ENCODE data around the gene TET3.

The TET3 gene

GRCh38 chr2:73987948-73988700 is 3.4 kb downstream of the TET3 start:
- DNase-seq, result no peak

GRCh38 chr2:73989972-73990371 is 5.3 kb downstream of the TET3 start:
- no peak for DNase-seq

- DNase-seq, result no peak
Measured at GRCh38 chr2:73990531-73990930, 5.8 kb downstream of the TET3 start.

- no peak for DNase-seq
Measured at GRCh38 chr2:73992036-73992435, 7.3 kb downstream of the TET3 start.

- no peak for DNase-seq
Measured at GRCh38 chr2:73993376-73993775, 8.7 kb downstream of the TET3 start.

GRCh38 chr2:73993778-73994177 is 9.1 kb downstream of the TET3 start:
- no peak for DNase-seq

GRCh38 chr2:73994178-73994831 is 9.6 kb downstream of the TET3 start:
- DNase-seq, result no peak

- no peak for DNase-seq
Measured at GRCh38 chr2:73995810-73996209, 11.1 kb downstream of the TET3 start.

GRCh38 chr2:73997813-73998212 is 13.1 kb downstream of the TET3 start:
- no peak for DNase-seq

- DNase-seq, result no peak
Measured at GRCh38 chr2:73998451-73998850, 13.7 kb downstream of the TET3 start.

- no peak for DNase-seq
Measured at GRCh38 chr2:73998933-73999332, 14.2 kb downstream of the TET3 start.

GRCh38 chr2:73999881-74000597 is 15.3 kb downstream of the TET3 start:
- no peak for DNase-seq

GRCh38 chr2:74000666-74001065 is 16.0 kb downstream of the TET3 start:
- no peak for DNase-seq

GRCh38 chr2:74001121-74001520 is 16.4 kb downstream of the TET3 start:
- no peak for DNase-seq

- no peak for DNase-seq
Measured at GRCh38 chr2:74001781-74002504, 17.2 kb downstream of the TET3 start.

- peak; percentile 58 for DNase-seq
Measured at GRCh38 chr2:74002505-74003421, 18.1 kb downstream of the TET3 start.

- peak; percentile 12 for DNase-seq
Measured at GRCh38 chr2:74003494-74004211, 18.9 kb downstream of the TET3 start.

GRCh38 chr2:74004212-74005182 is 19.8 kb downstream of the TET3 start:
- DNase-seq, result no peak

- no peak for DNase-seq
Measured at GRCh38 chr2:74005786-74006185, 21.1 kb downstream of the TET3 start.

GRCh38 chr2:74006459-74006858 is 21.7 kb downstream of the TET3 start:
- DNase-seq, result no peak

All from T1000 (cell line).